CD8-positive, alpha-beta memory T cell (primary cell): ENCODE measurements around the gene KLF2. TPM values are rescaled to one million over a fixed set of nuclear protein-coding genes. Genes with fewer than 3 reads are reported as not detected.

Source experiments
- CTCF ChIA-PET: fragments of 350-600 bp; sonication (Branson Sonifier 250); formaldehyde crosslinking; loops from one replicate; lab custom pipeline; 2021; ENCODE audit warnings: antibody characterized with exemption; lab: Charles Lee
- POLR2A ChIA-PET: fragments of 350-600 bp; sonication (Branson Sonifier 250); formaldehyde crosslinking; loops from one replicate; lab custom pipeline; 2021; ENCODE audit warnings: antibody characterized with exemption; lab: Charles Lee
- DNase-seq, 5 donors: peaks; one replicate each; pipeline versions ENCODE4 v3.0.0 to v3.0.0-alpha.2; 2020 to 2022; ENCODE audit warnings: mixed read lengths in 1 of 5
- H3K27ac ChIP-seq: one replicate; pipeline ENCODE4 v1.7.0; 2013; ENCODE audit warnings: low read depth, mild to moderate bottlenecking, low read length, moderate library complexity
- H3K27me3 ChIP-seq: 2 replicates; pipeline ENCODE4 v1.7.0; 2013; ENCODE audit warnings: low read length, mild to moderate bottlenecking; ENCODE audit not compliant: insufficient read depth, poor library complexity, severe bottlenecking
- H3K36me3 ChIP-seq: 2 replicates; pipeline ENCODE4 v1.7.0; 2013; ENCODE audit warnings: mild to moderate bottlenecking, low read length, moderate library complexity; ENCODE audit not compliant: insufficient read depth
- H3K4me1 ChIP-seq: 2 replicates; pipeline ENCODE4 v1.7.0; 2013; ENCODE audit warnings: mild to moderate bottlenecking, low read length, moderate library complexity; ENCODE audit not compliant: insufficient read depth
- H3K4me3 ChIP-seq: 2 replicates; pipeline ENCODE4 v1.7.0; 2013; ENCODE audit warnings: mild to moderate bottlenecking, low read length
- H3K9me3 ChIP-seq: 2 replicates; pipeline ENCODE4 v1.7.0; 2013; ENCODE audit warnings: mild to moderate bottlenecking, low read length
- H3K27ac Mint-ChIP-seq, 8 donors: one replicate each; pipeline ENCODE4 v1.8.0; 2020 to 2021; ENCODE audit warnings: mixed read lengths in 8 of 8, mild to moderate bottlenecking in 6 of 8, inconsistent platforms in 3 of 8, moderate library complexity in 3 of 8
- H3K27me3 Mint-ChIP-seq, 2 donors: one replicate each; pipeline ENCODE4 v1.8.0; 2020 to 2021; ENCODE audit warnings: mixed read lengths in 2 of 2, mild to moderate bottlenecking in 1 of 2, moderate library complexity in 1 of 2
- H3K36me3 Mint-ChIP-seq, 3 donors: one replicate each; pipeline ENCODE4 v1.8.0; 2020 to 2021; ENCODE audit warnings: mixed read lengths in 3 of 3, inconsistent platforms in 1 of 3, mild to moderate bottlenecking in 1 of 3
- H3K4me1 Mint-ChIP-seq, 3 donors: one replicate each; pipeline ENCODE4 v1.8.0; 2020 to 2021; ENCODE audit warnings: mixed read lengths in 3 of 3, inconsistent platforms in 1 of 3, mild to moderate bottlenecking in 1 of 3
- H3K4me3 Mint-ChIP-seq, 7 donors: one replicate each; pipeline ENCODE4 v1.8.0; 2020 to 2021; ENCODE audit warnings: mixed read lengths in 7 of 7, mild to moderate bottlenecking in 6 of 7, moderate library complexity in 4 of 7, inconsistent platforms in 2 of 7
- H3K9me3 Mint-ChIP-seq, 5 donors: one replicate each; pipeline ENCODE4 v1.8.0; 2020 to 2022; ENCODE audit warnings: mixed read lengths in 5 of 5, mild to moderate bottlenecking in 3 of 5, moderate library complexity in 2 of 5, inconsistent platforms in 1 of 5
- polyA plus RNA-seq: library from polyadenylated mRNA; unstranded; fragments of 300-500 nt; fragmentation: Illumina TruSeq; gene quantifications from one replicate; pipeline ENCODE4 v1.2.3, GENCODE V29; 2021
- total RNA-seq, 2 experiments: library from RNA; stranded (reverse); gene quantifications; one replicate each; pipeline ENCODE4 v1.2.3, GENCODE V29; 2021

The KLF2 gene
- total and polyA plus RNA-seq, 3 experiments from 2014 or later: 33.7 to 219 (median 37.5) TPM

DNA sequence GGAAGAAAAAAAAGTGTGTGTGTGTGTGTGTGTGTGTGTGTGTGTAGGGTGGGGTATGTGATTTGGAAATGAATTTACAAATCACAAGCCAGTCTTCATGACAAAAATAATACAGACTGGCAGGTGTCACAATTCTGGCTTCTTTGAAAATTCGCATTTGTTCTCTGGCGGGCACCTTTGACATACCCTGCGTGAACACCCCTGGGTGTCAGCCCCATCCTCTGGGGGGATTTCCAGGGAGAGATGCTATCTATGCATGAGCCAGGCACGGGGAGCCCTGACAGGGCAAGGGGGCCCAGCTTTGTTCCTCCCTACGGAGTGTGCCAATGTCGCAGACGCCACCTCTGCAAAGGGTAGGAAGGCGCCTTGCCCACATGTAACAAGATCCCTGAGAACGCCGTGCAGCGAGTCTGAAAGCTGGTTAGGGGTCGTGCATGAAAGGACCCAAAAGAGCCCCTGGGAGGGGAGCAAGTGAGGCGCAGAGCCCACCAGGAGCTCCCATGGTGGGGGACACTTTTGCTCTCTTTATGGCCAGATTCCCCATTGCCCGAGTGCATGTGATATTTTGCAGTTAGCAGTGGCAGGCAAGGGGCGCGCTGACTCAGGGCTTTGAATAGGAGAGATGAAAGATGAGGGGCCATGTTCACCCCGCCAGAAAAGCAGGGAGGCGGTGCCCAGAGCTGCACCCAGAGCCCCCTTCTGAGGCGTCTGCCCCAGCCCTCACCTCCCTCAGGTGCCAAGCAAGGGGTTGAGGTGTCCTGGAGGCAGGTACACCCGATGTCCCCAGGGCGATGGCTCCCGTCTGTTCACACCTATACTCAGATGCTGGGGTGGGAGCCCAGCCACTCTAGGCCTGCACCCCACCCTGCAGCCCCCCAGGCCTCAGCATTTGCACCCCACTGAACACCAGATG is 45.3 kb downstream of the KLF2 start:
- Mint-ChIP-seq H3K9me3 (peaks cover 0 to 1% (median 0%) of the 10 kb centered on the region in 5 donors), H3K4me3 (no peak overlapping the region), H3K27me3 (peaks cover 0 to 7% of the 10 kb centered on the region in 2 donors), H3K27ac (no peak overlapping the region), H3K36me3 (peaks cover 0 to 11% (median 0%) of the 10 kb centered on the region in 3 donors), H3K4me1 (peaks cover 0 to 42% (median 17%) of the 10 kb centered on the region in 3 donors)
- Histone ChIP-seq H3K36me3 (peaks cover under 1% of the 10 kb centered on the region), H3K4me1 (peaks cover 96% of the 10 kb centered on the region), H3K4me3 (peak overlapping the region; percentile 40), H3K27me3 (no peaks in the 10 kb centered on the region), H3K9me3 (no peaks in the 10 kb centered on the region), H3K27ac (peak overlapping the region; percentile 84)
- peak; percentile 75 to 95 (median 91) for DNase-seq
- ChIA-PET POLR2A (interaction anchor here (0.8 to 20.9 kb wide), 6 partner anchors 12 to 102 kb away, joined by 3 to 1176 read pairs (median 55); partner anchors contain the start of gene KLF2), CTCF (interaction anchor here (1.3 to 15.2 kb wide), 4 partner anchors 12 to 123 kb away, joined by 7 to 403 read pairs (median 84); partner anchors contain the start of gene KLF2)

GRCh38 chr19:16370641-16371391 is 46.2 kb downstream of the KLF2 start:
- Mint-ChIP-seq H3K4me3 (no peak overlapping the region), H3K4me1 (peaks cover 0 to 44% (median 25%) of the 10 kb centered on the region in 3 donors), H3K27ac (no peak overlapping the region), H3K9me3 (peaks cover 0 to 1% (median 0%) of the 10 kb centered on the region in 5 donors), H3K27me3 (peaks cover 0 to 7% of the 10 kb centered on the region in 2 donors), H3K36me3 (peaks cover 0 to 20% (median 2%) of the 10 kb centered on the region in 3 donors)
- Histone ChIP-seq H3K27ac (peak overlapping the region; percentile 84), H3K4me3 (peak overlapping the region; percentile 40), H3K27me3 (no peaks in the 10 kb centered on the region), H3K4me1 (peaks cover 96% of the 10 kb centered on the region), H3K9me3 (no peaks in the 10 kb centered on the region), H3K36me3 (peaks cover 5% of the 10 kb centered on the region)
- DNase-seq: peak in 3 of 5 donors; percentile 30 to 56 (median 43)
- ChIA-PET CTCF (interaction anchor here (0.9 to 15.2 kb wide), 7 partner anchors 9 to 124 kb away, joined by 3 to 403 read pairs (median 17); partner anchors contain the start of gene KLF2), POLR2A (interaction anchor here (0.6 to 20.9 kb wide), 20 partner anchors 8 to 292 kb away, joined by 3 to 1176 read pairs (median 5); partner anchors contain the start of genes AP1M1, FAM32A and KLF2)

- Mint-ChIP-seq H3K4me1 (peaks cover 0 to 43% (median 33%) of the 10 kb centered on the region in 3 donors), H3K27ac (no peak overlapping the region), H3K4me3 (no peak overlapping the region), H3K27me3 (peaks cover 0 to 7% of the 10 kb centered on the region in 2 donors), H3K36me3 (peaks cover 0 to 26% (median 5%) of the 10 kb centered on the region in 3 donors), H3K9me3 (peaks cover 0 to 1% (median 0%) of the 10 kb centered on the region in 5 donors)
- H3K9me3 ChIP-seq: no peaks in the 10 kb centered on the region
- H3K4me1 ChIP-seq: peaks cover 96% of the 10 kb centered on the region
- H3K27ac ChIP-seq: peak overlapping the region; percentile 84
- ChIA-PET POLR2A (interaction anchor here (0.6 to 20.9 kb wide), 19 partner anchors 9 to 293 kb away, joined by 3 to 1176 read pairs (median 5); partner anchors contain the start of genes AP1M1, FAM32A and KLF2), CTCF (interaction anchor here (0.6 to 15.2 kb wide), 10 partner anchors 10 to 228 kb away, joined by 3 to 403 read pairs (median 5); partner anchors contain the start of genes HSH2D and KLF2)
- H3K4me3 ChIP-seq: peak overlapping the region; percentile 46
- DNase-seq: peak; percentile 86 to 97 (median 96)
- no peaks in the 10 kb centered on the region for H3K27me3 ChIP-seq
- peaks cover 5% of the 10 kb centered on the region for H3K36me3 ChIP-seq
These were observed 46.9 kb downstream of the KLF2 start for GRCh38 chr19:16371540-16371986.

DNA sequence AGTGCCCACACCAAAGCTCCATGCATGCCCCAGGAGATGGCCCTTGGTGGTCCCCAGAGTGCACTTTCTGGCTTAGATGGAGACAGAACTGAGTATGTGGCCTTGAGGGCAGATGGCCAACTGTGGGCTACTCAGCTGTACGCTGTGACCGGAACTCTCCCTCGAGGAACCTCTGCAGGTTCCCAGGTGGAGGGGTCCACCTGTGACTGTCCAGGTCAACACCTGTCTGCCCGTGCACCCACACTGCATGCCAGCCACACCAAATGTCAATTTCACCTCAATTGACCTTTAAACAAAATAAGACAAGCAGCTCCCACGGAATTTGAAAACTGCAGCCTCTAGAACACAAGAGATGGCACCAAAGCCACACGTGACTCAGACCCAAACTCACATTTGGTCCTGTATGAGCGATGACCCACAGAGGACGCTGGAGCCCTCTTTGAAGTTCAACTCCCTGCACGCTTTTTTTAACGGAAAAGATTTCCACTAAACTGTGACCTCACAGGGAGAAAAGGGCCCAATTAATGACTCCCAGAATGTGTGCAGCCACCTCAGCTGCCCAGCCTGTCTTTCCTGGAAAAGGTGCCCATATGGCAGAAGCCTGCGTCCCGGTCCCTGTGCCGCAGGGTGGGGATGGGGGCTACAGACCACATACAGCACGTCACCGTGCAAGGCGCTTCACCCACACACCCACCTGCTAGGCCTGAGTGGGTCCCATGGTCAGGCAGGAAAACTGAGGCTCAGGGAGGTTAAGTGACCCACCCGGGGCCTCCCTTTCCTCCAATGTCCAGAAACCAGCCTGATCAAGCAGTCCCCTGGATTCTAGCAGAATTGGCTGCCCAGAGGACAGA is 47.7 kb downstream of the KLF2 start:
- Histone ChIP-seq H3K36me3 (peaks cover 5% of the 10 kb centered on the region), H3K4me3 (peak overlapping the region; percentile 46), H3K9me3 (no peaks in the 10 kb centered on the region), H3K27me3 (no peaks in the 10 kb centered on the region), H3K27ac (peak overlapping the region; percentile 84), H3K4me1 (peaks cover 97% of the 10 kb centered on the region)
- H3K27ac Mint-ChIP-seq: no peak overlapping the region
- H3K36me3 Mint-ChIP-seq: peaks cover 0 to 27% (median 5%) of the 10 kb centered on the region in 3 donors
- CTCF ChIA-PET: interaction anchor here (0.6 to 15.2 kb wide), 9 partner anchors 10 to 229 kb away, joined by 3 to 403 read pairs (median 6); partner anchors contain the start of genes HSH2D and KLF2
- POLR2A ChIA-PET: interaction anchor here (0.6 to 20.9 kb wide), 15 partner anchors 9 to 187 kb away, joined by 3 to 1176 read pairs (median 5); partner anchors contain the start of genes FAM32A and KLF2
- H3K4me3 Mint-ChIP-seq: peak overlapping the region in 1 of 7 donors; percentile 41
- peaks cover 4 to 37% (median 33%) of the 10 kb centered on the region in 3 donors for H3K4me1 Mint-ChIP-seq
- DNase-seq: no peak
- H3K27me3 Mint-ChIP-seq: peaks cover 0 to 4% of the 10 kb centered on the region in 2 donors
- peaks cover 0 to 1% (median 0%) of the 10 kb centered on the region in 5 donors for H3K9me3 Mint-ChIP-seq

DNA sequence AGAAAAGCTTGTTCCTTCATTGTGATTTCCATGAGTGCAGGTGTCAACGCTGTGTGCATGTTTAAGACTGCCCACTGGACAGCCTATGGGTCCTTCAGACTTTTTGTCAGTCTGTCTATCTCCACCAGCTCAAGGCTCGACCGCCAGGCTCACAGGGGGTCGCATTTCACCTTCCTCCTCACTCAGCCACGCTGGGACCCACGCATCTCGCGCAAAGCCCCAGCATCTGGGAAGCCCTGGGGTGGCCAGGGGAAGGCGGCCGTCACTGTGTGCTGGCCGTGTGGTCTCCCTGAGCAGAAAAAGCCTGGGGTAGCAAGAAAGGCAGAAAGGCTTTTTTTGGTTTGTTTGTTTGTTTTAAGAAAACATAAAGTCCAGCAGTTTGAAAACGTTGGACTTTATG is 48.5 kb downstream of the KLF2 start:
- CTCF ChIA-PET: interaction anchor here (1.4 to 15.2 kb wide), 5 partner anchors 9 to 126 kb away, joined by 3 to 403 read pairs (median 61); partner anchors contain the start of gene KLF2
- Histone ChIP-seq H3K4me3 (peak overlapping the region; percentile 46), H3K27ac (peak overlapping the region; percentile 84), H3K27me3 (no peaks in the 10 kb centered on the region), H3K9me3 (no peaks in the 10 kb centered on the region), H3K4me1 (peaks cover 98% of the 10 kb centered on the region), H3K36me3 (peaks cover 5% of the 10 kb centered on the region)
- DNase-seq: no peak
- Mint-ChIP-seq H3K4me1 (peaks cover 12 to 45% (median 39%) of the 10 kb centered on the region in 3 donors), H3K9me3 (peaks cover 0 to 1% (median 0%) of the 10 kb centered on the region in 5 donors), H3K4me3 (peak overlapping the region in 2 of 7 donors; percentile 50 to 59), H3K27me3 (peaks cover 0 to 1% of the 10 kb centered on the region in 2 donors), H3K36me3 (peaks cover 0 to 32% (median 5%) of the 10 kb centered on the region in 3 donors), H3K27ac (peak overlapping the region in 3 of 8 donors; percentile 85 to 91 (median 87))
- POLR2A ChIA-PET: interaction anchor here (0.6 to 20.9 kb wide), 6 partner anchors 9 to 135 kb away, joined by 3 to 1176 read pairs (median 32); partner anchors contain the start of gene KLF2

- peaks cover 0 to 33% (median 5%) of the 10 kb centered on the region in 3 donors for H3K36me3 Mint-ChIP-seq
- no peaks in the 10 kb centered on the region for H3K27me3 ChIP-seq
- ChIA-PET POLR2A (interaction anchor here (5.6 to 20.9 kb wide), 3 partner anchors 9 to 46 kb away, joined by 56 to 1176 read pairs (median 195); partner anchors contain the start of gene KLF2), CTCF (interaction anchor here (3.2 to 15.2 kb wide), 4 partner anchors 9 to 126 kb away, joined by 17 to 403 read pairs (median 84); partner anchors contain the start of gene KLF2)
- peak overlapping the region in 6 of 7 donors; percentile 50 to 78 (median 67) for H3K4me3 Mint-ChIP-seq
- H3K36me3 ChIP-seq: peaks cover 5% of the 10 kb centered on the region
- no peak for DNase-seq
- peaks cover 0 to 1% of the 10 kb centered on the region in 2 donors for H3K27me3 Mint-ChIP-seq
- peak overlapping the region in 6 of 8 donors; percentile 85 to 95 (median 92) for H3K27ac Mint-ChIP-seq
- no peaks in the 10 kb centered on the region for H3K9me3 ChIP-seq
- H3K4me1 ChIP-seq: peaks cover 98% of the 10 kb centered on the region
- peak overlapping the region; percentile 2 for H3K4me3 ChIP-seq
- no peak overlapping the region for H3K27ac ChIP-seq
- H3K4me1 Mint-ChIP-seq: peaks cover 17 to 46% (median 43%) of the 10 kb centered on the region in 3 donors
- H3K9me3 Mint-ChIP-seq: peaks cover 0 to 1% (median 0%) of the 10 kb centered on the region in 5 donors
These were observed 48.9 kb downstream of the KLF2 start for GRCh38 chr19:16373532-16373931.
